Measurements from ENCODE around the gene TIMM21. TPM values are rescaled to one million over a fixed set of nuclear protein-coding genes. Genes with fewer than 3 reads are reported as not detected.
A peak's percentile ranks its signal among the peaks of the same experiment; 100 is the strongest.

Gene TIMM21
- total RNA-seq, 2 experiments from 2014 or later = 35.6 to 37.7 TPM

DNA sequence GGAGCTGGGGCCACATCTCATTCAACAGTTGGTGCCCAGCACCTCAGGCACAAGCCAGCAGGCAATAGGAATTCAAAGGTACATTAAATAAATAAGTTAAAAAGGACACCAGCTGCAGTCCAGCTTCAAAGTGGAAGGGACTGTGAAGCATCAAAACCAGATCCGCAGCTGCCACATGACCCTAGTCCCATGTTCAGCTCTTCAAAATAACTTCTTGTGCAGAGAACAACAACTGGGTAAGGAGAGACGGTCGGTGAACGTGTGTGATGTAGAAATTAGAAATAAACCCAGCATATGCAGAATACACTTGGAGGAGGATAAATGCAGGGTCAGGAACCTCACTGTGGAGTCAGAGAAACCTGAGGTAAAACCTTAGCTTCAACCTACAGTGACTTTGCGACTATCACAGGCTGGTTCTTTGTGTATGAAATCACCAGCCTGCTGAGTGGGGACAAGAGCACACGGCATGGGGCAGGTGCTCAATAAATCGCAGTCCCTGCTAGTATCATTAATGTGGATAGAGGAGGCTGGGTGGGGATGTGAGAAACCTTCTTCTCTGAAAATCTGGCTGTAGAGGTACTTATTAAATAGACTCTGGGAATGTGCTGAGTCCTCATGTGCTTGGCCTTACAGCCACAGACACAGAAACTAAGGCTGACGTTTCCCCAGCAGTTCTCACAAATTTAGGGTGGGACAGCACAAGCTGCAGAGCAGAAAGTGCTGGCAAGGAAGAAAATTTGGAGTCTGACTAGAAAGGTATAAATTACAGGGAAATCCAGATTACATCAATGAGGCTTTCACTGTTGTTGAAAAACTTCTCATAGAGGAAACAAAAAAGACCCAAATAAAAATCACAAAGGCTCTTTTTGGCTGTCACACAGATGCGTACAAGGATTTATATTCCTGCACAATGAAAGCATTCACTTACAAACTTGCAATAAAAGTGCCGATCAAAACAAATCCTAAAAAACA is 21.4 kb upstream of the TIMM21 start:
- Mint-ChIP-seq H3K9me3 (no peaks in the 10 kb centered on the region), H3K4me1 (ENCODE audit: low read depth) (no peaks in the 10 kb centered on the region)
- CTCF ChIA-PET = interaction anchor here (0.7 kb wide), 1 partner anchor 78 kb away, joined by 4 read pairs; no protein-coding TSS in a partner anchor

DNA sequence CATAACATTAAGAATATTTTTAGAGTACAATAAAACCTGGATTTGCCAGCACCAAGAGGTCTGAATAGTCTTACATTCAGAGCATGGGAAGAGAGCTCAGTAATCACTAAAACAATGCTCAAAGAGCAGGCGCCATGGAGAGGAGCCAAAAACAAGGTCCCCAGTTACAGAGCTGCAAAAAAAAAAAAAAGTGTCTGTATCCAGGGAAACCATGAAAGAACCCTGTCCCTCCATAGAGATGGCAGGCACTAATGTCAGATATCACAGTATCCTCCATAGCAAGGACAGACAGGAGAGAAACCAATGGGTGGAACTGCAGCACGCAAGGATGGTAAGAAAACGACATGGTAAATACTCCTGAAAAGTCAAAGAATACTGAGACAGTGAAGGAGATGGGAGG is 20.2 kb upstream of the TIMM21 start:
- Mint-ChIP-seq H3K27ac (no peak overlapping the region), H3K4me1 (ENCODE audit: low read depth) (no peaks in the 10 kb centered on the region), H3K4me3 (no peak overlapping the region), H3K9me3 (no peaks in the 10 kb centered on the region), H3K27me3 (ENCODE audit: low read depth) (no peaks in the 10 kb centered on the region), H3K36me3 (ENCODE audit: low read depth) (no peaks in the 10 kb centered on the region)
- CTCF ChIA-PET = interaction anchor here (1.1 kb wide), 1 partner anchor 11 kb away, joined by 3 read pairs; no protein-coding TSS in a partner anchor
- intact Hi-C loops (cut with micrococcal nuclease) = no loop called here
- DNase-seq = no peak

More for the DNA sequence above, 21.4 kb upstream of the TIMM21 start:
- H3K4me3 Mint-ChIP-seq = no peak overlapping the region
- intact Hi-C loops (cut with micrococcal nuclease) = no loop called here
- H3K27me3 Mint-ChIP-seq (ENCODE audit: low read depth) = no peaks in the 10 kb centered on the region
- DNase-seq = no peak
- no peak overlapping the region for H3K27ac Mint-ChIP-seq
- H3K36me3 Mint-ChIP-seq (ENCODE audit: low read depth) = no peaks in the 10 kb centered on the region

DNA sequence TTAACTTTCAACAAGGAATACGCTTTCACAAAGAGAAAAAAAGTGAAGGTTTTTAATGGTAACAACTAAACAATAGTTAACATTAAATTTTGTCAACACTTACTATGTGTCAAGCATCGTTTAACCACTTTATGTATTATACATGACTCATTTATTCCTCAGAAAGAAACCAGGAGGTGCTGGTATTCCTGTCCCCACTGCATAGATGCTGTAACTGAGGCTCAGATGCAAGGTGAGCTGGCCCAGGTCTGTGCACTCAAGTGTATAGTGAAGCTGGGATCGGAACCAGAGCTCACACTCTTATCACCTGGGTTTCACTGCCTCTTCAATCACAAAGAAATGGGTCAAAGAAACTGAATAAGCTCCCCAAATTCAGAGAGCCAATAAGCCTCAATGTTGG is 17.2 kb upstream of the TIMM21 start:
- Mint-ChIP-seq H3K9me3 (no peaks in the 10 kb centered on the region), H3K4me3 (no peak overlapping the region), H3K36me3 (ENCODE audit: low read depth) (no peaks in the 10 kb centered on the region), H3K27me3 (ENCODE audit: low read depth) (no peaks in the 10 kb centered on the region), H3K4me1 (ENCODE audit: low read depth) (no peaks in the 10 kb centered on the region), H3K27ac (no peak overlapping the region)
- DNase-seq = no peak
- intact Hi-C loops (cut with micrococcal nuclease) = no loop called here
- CTCF ChIA-PET = no interaction called here

DNA sequence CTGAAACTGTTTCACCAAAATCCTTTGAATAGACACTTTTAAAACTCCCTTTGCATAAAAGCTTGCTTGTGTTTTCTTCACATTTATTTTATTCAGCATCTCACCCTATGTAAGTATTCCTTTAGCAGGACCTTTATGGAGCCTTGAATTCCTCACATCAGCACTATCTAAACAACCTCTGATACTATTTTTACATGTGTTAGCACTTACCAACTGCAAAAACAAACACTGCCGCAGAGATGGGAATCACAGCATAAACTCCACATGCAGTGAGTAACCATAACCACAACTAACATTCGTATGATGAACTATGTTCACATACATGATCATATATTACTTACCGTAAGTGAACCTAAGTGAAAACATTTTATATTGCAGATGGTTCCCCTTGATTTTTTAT is 16.1 kb upstream of the TIMM21 start:
- Mint-ChIP-seq H3K9me3 (no peaks in the 10 kb centered on the region), H3K4me3 (no peak overlapping the region), H3K27me3 (ENCODE audit: low read depth) (no peaks in the 10 kb centered on the region), H3K36me3 (ENCODE audit: low read depth) (no peaks in the 10 kb centered on the region), H3K27ac (no peak overlapping the region), H3K4me1 (ENCODE audit: low read depth) (no peaks in the 10 kb centered on the region)
- no peak for DNase-seq
- CTCF ChIA-PET = no interaction called here
- intact Hi-C loops (cut with micrococcal nuclease) = no loop called here

DNA sequence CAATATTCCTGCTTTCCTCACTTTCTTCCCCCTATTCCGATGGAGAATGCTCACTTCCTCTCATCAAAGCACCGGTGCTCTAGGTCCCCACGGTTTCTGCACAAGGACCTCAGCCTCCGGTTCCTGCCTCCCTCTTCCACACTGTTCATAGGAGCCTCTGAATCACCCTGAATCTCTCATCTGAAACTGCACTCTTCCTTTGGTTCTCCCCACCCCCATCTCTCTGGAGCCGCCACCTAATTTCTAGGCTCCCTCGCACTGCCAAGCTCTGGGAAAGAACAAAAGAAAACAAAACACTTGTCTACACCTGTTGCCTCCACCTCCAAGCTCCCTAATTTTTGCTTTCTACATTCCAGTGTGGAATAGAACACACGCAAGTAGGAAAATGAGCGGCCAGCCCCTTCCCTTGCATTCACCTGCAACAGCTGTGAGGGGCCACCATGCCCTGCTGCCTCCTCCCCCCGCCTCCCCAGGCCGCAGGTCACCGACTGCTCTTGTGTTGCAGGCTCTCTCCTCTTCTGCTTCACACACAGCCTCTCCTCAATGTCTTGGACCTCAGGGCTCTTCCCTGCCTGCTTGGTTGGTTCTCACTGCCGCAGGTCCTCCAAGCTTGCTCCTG is 10.3 kb upstream of the TIMM21 start:
- no peaks in the 10 kb centered on the region for H3K9me3 Mint-ChIP-seq
- no peak for DNase-seq
- CTCF ChIA-PET = interaction anchor here (1.4 to 3.1 kb wide), 3 partner anchors 14 to 55 kb away, joined by 4 to 14 read pairs (median 7); no protein-coding TSS in a partner anchor
- peaks cover 2% of the 10 kb centered on the region for H3K27me3 Mint-ChIP-seq (ENCODE audit: low read depth)
- H3K27ac Mint-ChIP-seq = peak overlapping the region; percentile 46
- H3K4me3 Mint-ChIP-seq = no peak overlapping the region
- intact Hi-C loops (cut with micrococcal nuclease) = no loop called here
- no peaks in the 10 kb centered on the region for H3K36me3 Mint-ChIP-seq (ENCODE audit: low read depth)
- H3K4me1 Mint-ChIP-seq (ENCODE audit: low read depth) = peaks cover 42% of the 10 kb centered on the region

DNA sequence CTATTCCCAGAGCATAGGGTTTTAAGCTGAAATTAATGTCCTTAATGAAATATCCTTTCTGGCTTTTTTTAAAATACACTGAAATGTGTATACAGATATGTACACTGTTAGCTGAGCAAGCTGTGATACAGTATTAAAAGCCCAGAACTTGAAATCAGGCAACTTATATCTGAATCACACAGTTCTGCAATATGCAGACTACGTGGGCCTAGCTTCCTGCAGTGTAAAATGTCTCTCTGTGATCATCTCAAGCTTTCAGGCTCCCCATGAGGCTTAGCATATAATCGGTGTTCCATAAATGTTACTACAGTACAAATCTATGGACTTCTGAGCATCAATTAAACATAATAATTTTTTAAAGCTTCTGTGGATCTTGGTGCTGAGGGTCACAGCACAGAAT is 8.9 kb upstream of the TIMM21 start:
- Mint-ChIP-seq H3K27ac (peak overlapping the region; percentile 88), H3K4me1 (ENCODE audit: low read depth) (peaks cover 42% of the 10 kb centered on the region), H3K4me3 (peak overlapping the region; percentile 8), H3K9me3 (no peaks in the 10 kb centered on the region), H3K36me3 (ENCODE audit: low read depth) (no peaks in the 10 kb centered on the region), H3K27me3 (ENCODE audit: low read depth) (peaks cover 2% of the 10 kb centered on the region)
- no peak for DNase-seq
- intact Hi-C loops (cut with micrococcal nuclease) = no loop called here
- CTCF ChIA-PET = interaction anchor here (1.0 to 3.1 kb wide), 9 partner anchors 9 to 58 kb away, joined by 3 to 14 read pairs (median 4); partner anchors contain the start of gene TIMM21

DNA sequence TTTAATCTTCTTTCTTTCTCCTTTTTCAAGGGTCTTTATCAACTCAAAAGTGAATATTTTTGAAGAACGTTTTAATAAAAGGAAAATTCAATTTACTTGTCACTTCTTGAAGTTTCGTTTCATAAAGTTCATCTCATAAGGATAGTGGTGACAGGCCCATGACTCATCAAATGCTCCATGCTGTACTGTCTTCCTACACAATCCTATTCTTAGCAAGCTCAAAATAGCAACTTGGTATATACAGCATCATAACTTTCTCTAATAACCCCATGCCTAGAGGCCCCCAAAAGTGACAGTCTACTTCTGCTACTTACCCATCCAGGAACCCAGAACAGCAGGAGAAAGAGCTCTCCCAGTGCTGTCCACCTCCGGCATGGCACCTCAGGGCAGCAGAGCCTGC is 8.4 kb upstream of the TIMM21 start:
- Mint-ChIP-seq H3K4me1 (ENCODE audit: low read depth) (peaks cover 42% of the 10 kb centered on the region), H3K9me3 (no peaks in the 10 kb centered on the region), H3K27me3 (ENCODE audit: low read depth) (peaks cover 2% of the 10 kb centered on the region), H3K27ac (peak overlapping the region; percentile 88), H3K4me3 (peak overlapping the region; percentile 27), H3K36me3 (ENCODE audit: low read depth) (no peaks in the 10 kb centered on the region)
- intact Hi-C loops (cut with micrococcal nuclease) = loop anchor here (1.0 to 2.0 kb wide), 3 partner anchors 8 to 1067 kb away; partner anchors contain the start of gene TIMM21
- CTCF ChIA-PET = interaction anchor here (1.0 to 3.1 kb wide), 8 partner anchors 9 to 58 kb away, joined by 3 to 14 read pairs (median 4); partner anchors contain the start of gene TIMM21
- DNase-seq = peak; percentile 73

DNA sequence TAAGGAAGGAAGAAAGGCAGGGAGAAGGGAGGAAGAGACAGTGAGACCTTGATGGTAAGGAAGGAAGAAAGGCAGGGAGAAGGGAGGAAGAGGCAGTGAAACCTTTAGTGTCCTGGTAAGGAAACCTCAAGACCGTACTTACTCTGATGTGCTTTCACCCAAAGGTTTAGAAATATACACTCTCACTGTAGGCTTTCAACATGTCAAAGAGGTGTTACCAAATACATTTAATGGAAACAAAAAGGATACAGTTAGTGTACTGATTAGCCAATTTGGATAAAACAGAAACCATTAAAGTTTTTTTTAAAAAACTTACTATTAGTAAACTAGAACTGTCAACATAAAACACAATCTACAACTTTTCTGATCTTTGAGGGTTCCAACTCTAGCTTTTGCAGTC is 7.7 kb upstream of the TIMM21 start:
- Mint-ChIP-seq H3K4me1 (ENCODE audit: low read depth) (peaks cover 42% of the 10 kb centered on the region), H3K4me3 (peak overlapping the region; percentile 27), H3K27me3 (ENCODE audit: low read depth) (peaks cover 2% of the 10 kb centered on the region), H3K9me3 (no peaks in the 10 kb centered on the region), H3K27ac (peak overlapping the region; percentile 88), H3K36me3 (ENCODE audit: low read depth) (no peaks in the 10 kb centered on the region)
- CTCF ChIA-PET = interaction anchor here (1.2 to 3.1 kb wide), 3 partner anchors 8 to 58 kb away, joined by 4 to 14 read pairs (median 5); partner anchors contain the start of gene TIMM21
- no peak for DNase-seq
- intact Hi-C loops (cut with micrococcal nuclease) = loop anchor here (1.0 to 2.0 kb wide), 3 partner anchors 8 to 1066 kb away; partner anchors contain the start of gene TIMM21

DNA sequence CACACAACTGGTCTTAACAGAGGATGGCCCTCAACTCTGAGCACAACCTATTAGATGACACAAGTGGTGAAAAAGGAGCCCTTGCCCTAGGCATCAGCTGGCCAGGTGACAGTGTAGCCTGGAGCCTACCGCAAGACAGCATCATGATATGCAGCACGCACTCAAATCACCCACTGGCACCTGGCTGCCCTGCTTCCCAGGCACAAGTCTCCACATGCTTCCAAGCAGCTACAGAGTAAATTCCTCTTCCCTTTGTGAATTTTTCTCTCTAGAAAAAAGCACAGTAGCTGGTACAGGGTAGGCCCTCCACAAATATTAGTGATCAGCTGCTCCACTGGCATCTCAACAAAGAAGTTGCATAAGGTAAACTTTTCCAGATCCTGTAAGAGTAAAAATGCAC is 6.7 kb upstream of the TIMM21 start:
- no peak overlapping the region for H3K4me3 Mint-ChIP-seq
- no peak for DNase-seq
- H3K27ac Mint-ChIP-seq = no peak overlapping the region
- CTCF ChIA-PET = interaction anchor here (0.6 to 1.1 kb wide), 2 partner anchors 59 to 209 kb away, joined by 4 read pairs; no protein-coding TSS in a partner anchor
- no peaks in the 10 kb centered on the region for H3K36me3 Mint-ChIP-seq (ENCODE audit: low read depth)
- peaks cover 42% of the 10 kb centered on the region for H3K4me1 Mint-ChIP-seq (ENCODE audit: low read depth)
- H3K27me3 Mint-ChIP-seq (ENCODE audit: low read depth) = peaks cover 2% of the 10 kb centered on the region
- no peaks in the 10 kb centered on the region for H3K9me3 Mint-ChIP-seq
- intact Hi-C loops (cut with micrococcal nuclease) = loop anchor here (2.0 kb wide), 1 partner anchor 1065 kb away; no protein-coding TSS in a partner anchor

DNA sequence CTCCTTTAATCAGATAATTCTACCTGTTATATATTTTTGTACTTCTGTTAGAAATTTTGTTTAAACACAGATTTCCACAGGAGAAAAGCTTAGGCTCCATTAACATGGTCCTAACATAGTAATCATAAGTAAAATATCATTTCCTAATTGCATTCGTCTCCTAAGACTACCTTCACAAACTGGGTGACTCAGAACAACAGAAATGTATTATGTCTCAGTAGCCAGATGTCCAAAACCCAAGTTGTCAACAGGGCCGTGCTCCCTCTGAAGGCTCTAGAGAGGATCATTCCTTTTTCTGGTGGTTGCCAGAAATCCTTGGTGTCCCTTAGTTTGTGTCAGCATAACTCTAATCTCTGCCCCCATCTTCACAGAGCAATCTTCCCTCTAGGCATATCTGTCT is 6.1 kb upstream of the TIMM21 start:
- Mint-ChIP-seq H3K4me3 (no peak overlapping the region), H3K27me3 (ENCODE audit: low read depth) (peaks cover 2% of the 10 kb centered on the region), H3K4me1 (ENCODE audit: low read depth) (peaks cover 46% of the 10 kb centered on the region), H3K27ac (no peak overlapping the region), H3K36me3 (ENCODE audit: low read depth) (no peaks in the 10 kb centered on the region), H3K9me3 (no peaks in the 10 kb centered on the region)
- no peak for DNase-seq
- CTCF ChIA-PET = interaction anchor here (1.1 kb wide), 1 partner anchor 59 kb away, joined by 4 read pairs; no protein-coding TSS in a partner anchor
- intact Hi-C loops (cut with micrococcal nuclease) = no loop called here

DNA sequence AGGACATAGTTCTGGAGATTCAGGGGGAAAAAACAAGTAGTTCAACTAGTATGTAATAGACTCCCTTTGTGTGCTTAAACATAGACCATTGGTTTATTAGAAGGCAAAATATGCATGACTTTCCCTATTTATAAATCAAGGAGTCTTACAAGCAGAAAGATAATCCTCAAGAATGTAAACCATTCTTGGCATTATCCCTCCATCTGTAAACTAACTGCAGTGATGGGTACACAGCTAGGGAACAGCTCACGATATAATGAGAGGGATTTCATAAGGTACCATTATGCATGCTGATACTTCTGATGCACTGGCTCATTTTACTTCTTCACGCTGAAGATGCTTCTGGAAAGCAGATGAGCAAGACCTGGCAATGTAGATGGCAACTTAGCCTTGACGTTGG is 1.6 kb upstream of the TIMM21 start:
- H3K4me1 Mint-ChIP-seq (ENCODE audit: low read depth) = peaks cover 32% of the 10 kb centered on the region

DNA sequence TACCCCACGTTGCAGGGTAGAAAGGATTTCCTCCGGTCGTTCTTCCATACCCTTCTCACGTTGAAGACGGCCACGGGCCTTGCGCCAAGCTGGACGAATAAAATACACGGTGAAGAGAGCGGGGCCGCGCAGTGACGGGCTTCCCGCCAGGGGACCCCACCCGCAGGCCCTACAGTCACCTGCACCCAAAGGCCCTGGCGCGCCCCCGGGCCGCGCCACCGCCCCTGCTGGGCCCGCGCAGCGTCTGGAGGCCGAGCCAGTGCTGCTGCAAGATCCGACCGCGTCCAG is 888 bp upstream of the TIMM21 start:
- no peaks in the 10 kb centered on the region for H3K9me3 Mint-ChIP-seq
- DNase-seq = no peak
- CTCF ChIA-PET = no interaction called here
- H3K4me1 Mint-ChIP-seq (ENCODE audit: low read depth) = peaks cover 36% of the 10 kb centered on the region
- H3K27ac Mint-ChIP-seq = peak overlapping the region; percentile 97
- intact Hi-C loops (cut with micrococcal nuclease) = no loop called here
- no peaks in the 10 kb centered on the region for H3K27me3 Mint-ChIP-seq (ENCODE audit: low read depth)
- H3K4me3 Mint-ChIP-seq = peak overlapping the region; percentile 96
- H3K36me3 Mint-ChIP-seq (ENCODE audit: low read depth) = peaks cover 26% of the 10 kb centered on the region

More for the DNA sequence above, 1.6 kb upstream of the TIMM21 start:
- Mint-ChIP-seq H3K9me3 (no peaks in the 10 kb centered on the region), H3K27ac (peak overlapping the region; percentile 75), H3K36me3 (ENCODE audit: low read depth) (peaks cover 23% of the 10 kb centered on the region), H3K27me3 (ENCODE audit: low read depth) (no peaks in the 10 kb centered on the region), H3K4me3 (peak overlapping the region; percentile 96)
- CTCF ChIA-PET = no interaction called here
- no peak for DNase-seq
- intact Hi-C loops (cut with micrococcal nuclease) = no loop called here
